ENCODE results near the gene NAP1L4. TPM values are rescaled to one million over a fixed set of nuclear protein-coding genes. Genes with fewer than 3 reads are reported as not detected.
A peak's percentile ranks its signal among the peaks of the same experiment; 100 is the strongest.

The NAP1L4 gene
- total RNA-seq, 1 experiment from 2014 or later = 212 TPM

- Histone ChIP-seq H4K5ac (ENCODE audit: insufficient read length, low read depth, low read length) (no peak overlapping the region), H3K27me3 (ENCODE audit: insufficient read depth, low read length) (no peaks in the 10 kb centered on the region), H3K9me3 (ENCODE audit: control insufficient read depth, low read depth, low read length) (no peaks in the 10 kb centered on the region), H3K4ac (ENCODE audit: low read depth, low read length) (no peak overlapping the region), H3K9ac (ENCODE audit: extremely low read depth, insufficient read length, low read length) (no peak overlapping the region), H2BK20ac (ENCODE audit: low read depth, low read length, poor library complexity, severe bottlenecking) (no peak overlapping the region), H4K20me1 (ENCODE audit: control insufficient read depth, insufficient read depth, insufficient read length) (no peaks in the 10 kb centered on the region), H3K27ac (ENCODE audit: insufficient read length, low read depth, low read length) (no peak overlapping the region), H3K4me2 (ENCODE audit: insufficient read depth, insufficient read length, low read length) (no peak overlapping the region), H2BK120ac (ENCODE audit: low read depth, low read length, poor library complexity, severe bottlenecking) (no peak overlapping the region), H3K18ac (ENCODE audit: insufficient read length, low read depth, low read length) (no peak overlapping the region), H4K91ac (ENCODE audit: insufficient read length, low read depth, low read length) (no peak overlapping the region), H2BK12ac (ENCODE audit: insufficient read length, low read depth, low read length) (no peak overlapping the region), H2BK15ac (ENCODE audit: low read depth, low read length) (no peak overlapping the region), H2AFZ (ENCODE audit: low read length) (no peak overlapping the region), H3K79me2 (ENCODE audit: insufficient read depth, low read length) (no peaks in the 10 kb centered on the region), H3K23ac (ENCODE audit: insufficient read length, low read depth, low read length) (no peak overlapping the region), H3K23me2 (ENCODE audit: insufficient read length, low read depth, low read length, poor library complexity, severe bottlenecking) (no peaks in the 10 kb centered on the region), H2BK5ac (ENCODE audit: insufficient read length, low read length) (no peak overlapping the region), H3K4me1 (ENCODE audit: insufficient read depth, low read length) (no peaks in the 10 kb centered on the region), H4K8ac (replicated peaks; ENCODE audit: insufficient read length, low read depth, low read length) (no peak overlapping the region), H2AK5ac (ENCODE audit: insufficient read length, low read length) (no peak overlapping the region), H3T11ph (ENCODE audit: low read length) (no peak overlapping the region), H3K14ac (ENCODE audit: insufficient read depth, low read length) (no peak overlapping the region; the same call in 1 of the 2 replicates), H3K56ac (ENCODE audit: insufficient read length, low read depth, low read length) (no peak overlapping the region), H3K79me1 (ENCODE audit: insufficient read depth, low read depth, low read length, poor library complexity, severe bottlenecking) (no peaks in the 10 kb centered on the region)
- no peak for DNase-seq
- Mint-ChIP-seq H3K4me3 (no peak overlapping the region), H3K4me1 (no peaks in the 10 kb centered on the region), H3K27me3 (ENCODE audit: low read depth) (no peaks in the 10 kb centered on the region), H3K36me3 (ENCODE audit: insufficient read depth in 1 of 3, low read depth in 3 of 3) (peaks cover 29 to 87% (median 63%) of the 10 kb centered on the region in 3 experiments; a peak in 6 of 7 replicates), H3K27ac (peak overlapping the region in 2 of 3 experiments; percentile 20 to 70; a peak in 4 of 7 replicates), H3K9me3 (no peaks in the 10 kb centered on the region)
- no CpG with 5 or more reads among the region's 13 CpGs for WGBS (ENCODE audit: extremely low coverage, insufficient read length, low lambda C conversion rate)
- no peak for TF ChIP-seq CTCF (conservative IDR thresholded peaks at IDR 0.05)
Measured at GRCh38 chr11:3010521-3011275, 18.6 kb upstream of the NAP1L4 start.

All from H9 (cell line).